K562 (cell line): ENCODE measurements around the gene GMNC. TPM values are rescaled to one million over a fixed set of nuclear protein-coding genes. Genes with fewer than 3 reads are reported as not detected.

ENCODE experiments used
- ATAC-seq: fragments of 200-7000 bp; cut with Tn5 transposase; 3 replicates; pipeline ENCODE4 v1.9.1; 2020; ENCODE audit warnings: moderate library complexity
- BruUV-seq: library from RNA; stranded (reverse); fragments of 400-500 nt; replicated peaks from 2 replicates; lab custom pipeline; 2021; lab: Mats Ljungman, UMichigan
- CTCF ChIA-PET: fragments of 300-600 bp; formaldehyde crosslinking; extraction: SDS; loops from one replicate; lab custom pipeline; 2021; ENCODE audit warnings: low intra/inter-chr PET ratio; lab: Yijun Ruan, JAX
- POLR2A ChIA-PET: fragments of 300-600, 350-650 bp; sonication (Branson Sonifier 250); formaldehyde crosslinking; extraction: SDS; loops from one replicate; lab custom pipeline; 2021; ENCODE audit warnings: antibody characterized with exemption, inconsistent platforms; lab: Yijun Ruan, JAX
- DNase-seq, 4 experiments: peaks; one replicate each; pipeline versions ENCODE4 v3.0.0 to v3.0.0-alpha.2; 2011 to 2018; ENCODE audit warnings: low spot score in 3 of 4, mixed read lengths in 3 of 4; ENCODE audit errors: extremely low read depth in 1 of 4
- FAIRE-seq: peaks from 2 replicates; lab custom pipeline; 2011; peaks lifted over from hg19 to GRCh38; lab: Jason Lieb, UNC
- H2AFZ ChIP-seq: 2 replicates; pipeline ENCODE4 v1.6.0; 2011; ENCODE audit warnings: low read depth, low read length, control low read depth, inconsistent platforms
- H3K27ac ChIP-seq: fragments of 200-600 bp; 3 replicates; pipeline ENCODE4 v1.8.0; 2011; ENCODE audit warnings: low read depth, mild to moderate bottlenecking, control low read depth, inconsistent platforms, low read length, moderate library complexity, mixed read lengths; ENCODE audit errors: extremely low read depth
- H3K27me3 ChIP-seq, 2 experiments: fragments of 300-600 bp in 1 of 2; 2 replicates in 1 of 2; 3 replicates in 1 of 2; pipeline versions ENCODE4 v1.6.0 to v1.8.0; 2011; ENCODE audit warnings: inconsistent platforms in 2 of 2, low read length in 2 of 2, mild to moderate bottlenecking in 1 of 2, mixed read lengths in 1 of 2, moderate library complexity in 1 of 2; ENCODE audit not compliant: control insufficient read depth in 2 of 2, insufficient read depth in 2 of 2
- H3K36me3 ChIP-seq: fragments of 300-600 bp; 3 replicates; pipeline ENCODE4 v1.8.0; 2011; ENCODE audit warnings: mild to moderate bottlenecking, low read length, inconsistent platforms; ENCODE audit not compliant: control insufficient read depth, insufficient read depth
- H3K4me1 ChIP-seq, 2 experiments: fragments of 200-600 bp in 1 of 2; replicated peaks in 1 of 2; 2 replicates in 1 of 2; 3 replicates in 1 of 2; pipeline versions ENCODE4 v1.5.1 to v1.8.0; 2011; ENCODE audit warnings: inconsistent platforms in 2 of 2, low read length in 2 of 2, mild to moderate bottlenecking in 1 of 2, mixed read lengths in 1 of 2, moderate library complexity in 1 of 2; ENCODE audit not compliant: control insufficient read depth in 2 of 2, insufficient read depth in 2 of 2
- H3K4me2 ChIP-seq: 2 replicates; pipeline ENCODE4 v1.6.1; 2011; ENCODE audit warnings: low read length, control low read depth, inconsistent platforms, mixed read lengths; ENCODE audit not compliant: insufficient read depth
- H3K4me3 ChIP-seq: fragments of 200-600 bp; sonication (generic), shearing (Covaris generic); 2 replicates; pipeline ENCODE4 v1.5.1; 2016; ENCODE audit warnings: control low read depth, inconsistent platforms
- H3K79me2 ChIP-seq: fragments of 200-600 bp; 3 replicates; pipeline ENCODE4 v1.8.0; 2011; ENCODE audit warnings: low read length, inconsistent platforms; ENCODE audit not compliant: control insufficient read depth, insufficient read depth
- H3K9ac ChIP-seq, 2 experiments: 2 replicates each; pipeline versions ENCODE4 v1.6.0 to v1.6.1; 2011; ENCODE audit warnings: low read depth in 2 of 2, low read length in 2 of 2, control low read depth in 1 of 2, inconsistent platforms in 1 of 2, mild to moderate bottlenecking in 1 of 2, mixed read lengths in 1 of 2; ENCODE audit not compliant: insufficient read depth in 1 of 2
- H3K9me1 ChIP-seq: one replicate; pipeline ENCODE4 v1.6.0; 2011; ENCODE audit warnings: inconsistent platforms, mild to moderate bottlenecking, low read length, moderate library complexity; ENCODE audit not compliant: control insufficient read depth, insufficient read depth
- H3K9me3 ChIP-seq: replicated peaks from 2 replicates; pipeline ENCODE4 v1.5.1; 2011; ENCODE audit warnings: low read depth, low read length, inconsistent platforms; ENCODE audit not compliant: control insufficient read depth, insufficient read depth
- H4K20me1 ChIP-seq: replicated peaks from 2 replicates; pipeline ENCODE4 v1.6.1; 2011; ENCODE audit warnings: low read length, inconsistent platforms, mixed read lengths; ENCODE audit not compliant: control insufficient read depth, insufficient read depth
- MAFG ChIP-seq: fragments of 450-650 bp; conservative IDR thresholded peaks from 2 replicates; pipeline ENCODE4 v1.6.1; 2016; ENCODE audit warnings: missing genetic modification characterization, missing compliant biosample characterization
- WGBS: fragments of 100-300 bp; shearing (Covaris generic); methylation state at CpG from one replicate; pipeline ENCODE4 v1.1.6; 2016; ENCODE audit warnings: low coverage, mixed read lengths; ENCODE audit not compliant: insufficient coverage; ENCODE audit errors: missing lambda C conversion rate; 5-methylcytosine and 5-hydroxymethylcytosine counted together
- in situ Hi-C: fragments of 300-500 bp; cut with MboI; formaldehyde crosslinking; loops from 4 replicates; pipeline ENCODE4 v1.15.0; 2018; ENCODE audit warnings: inconsistent platforms, mixed read lengths
- intact Hi-C: fragments of 100-400 bp; cut with micrococcal nuclease; formaldehyde crosslinking; loops from 2 replicates; pipeline ENCODE4 v1.14.2; 2022
- polyA plus RNA-seq, 8 experiments: library from polyadenylated mRNA; depleted of rRNA in 4 of 8; stranded (reverse) in 5 of 8; unstranded in 3 of 8; fragments of >200 nt; fragmentation: Nextera tagmentation in 2 of 8; fragmentation: Illumina TruSeq in 1 of 8; extraction: Ambion mirVana in 2 of 8; extraction: Trizol in 1 of 8; gene quantifications; 2 replicates each; pipeline versions ENCODE4 v1.2.1 to v1.2.3, GENCODE V29; 2011 to 2014; ENCODE audit warnings: inconsistent platforms in 1 of 8, missing spikeins in 1 of 8
- total RNA-seq, 7 experiments: library from RNA; depleted of rRNA in 6 of 7; stranded (reverse); fragments of >200 nt in 6 of 7; fragmentation: Illumina TruSeq in 2 of 7; extraction: Trizol in 2 of 7; gene quantifications; 2 replicates each; pipeline versions ENCODE4 v1.2.1 to v1.2.3, GENCODE V29; 2011 to 2021; ENCODE audit warnings: low replicate concordance in 1 of 7
- TF ChIP-seq, protein P1 (sequence below): fragments of 450-650 bp; IDR thresholded peaks from 2 replicates; pipeline ENCODE4 v1.6.1; 2016; ENCODE audit warnings: low read depth, mild to moderate bottlenecking, moderate library complexity
- TF ChIP-seq, protein P2 (sequence below), 2 experiments: fragments of 200-800 bp in 1 of 2; sonication (Bioruptor generic) in 1 of 2; sonication (generic) in 1 of 2; formaldehyde crosslinking in 1 of 2; IDR thresholded peaks in 1 of 2; conservative IDR thresholded peaks in 1 of 2; 2 replicates each; pipeline versions ENCODE4 v1.5.0 to v1.6.1; 2016 to 2020; ENCODE audit warnings: missing compliant biosample characterization in 1 of 2, missing genetic modification characterization in 1 of 2, missing genetic modification reagents in 1 of 2
- TF ChIP-seq, protein P3 (sequence below): sonication (generic); formaldehyde crosslinking; IDR thresholded peaks from 2 replicates; pipeline ENCODE4 v1.8.1; 2023; ENCODE audit warnings: mild to moderate bottlenecking, missing genetic modification reagents

GMNC gene
- total and polyA plus RNA-seq, 9 of the 15 experiments (the other 6 are each of a cell fraction or from before 2014, with no cell fraction given): not detected

DNA sequence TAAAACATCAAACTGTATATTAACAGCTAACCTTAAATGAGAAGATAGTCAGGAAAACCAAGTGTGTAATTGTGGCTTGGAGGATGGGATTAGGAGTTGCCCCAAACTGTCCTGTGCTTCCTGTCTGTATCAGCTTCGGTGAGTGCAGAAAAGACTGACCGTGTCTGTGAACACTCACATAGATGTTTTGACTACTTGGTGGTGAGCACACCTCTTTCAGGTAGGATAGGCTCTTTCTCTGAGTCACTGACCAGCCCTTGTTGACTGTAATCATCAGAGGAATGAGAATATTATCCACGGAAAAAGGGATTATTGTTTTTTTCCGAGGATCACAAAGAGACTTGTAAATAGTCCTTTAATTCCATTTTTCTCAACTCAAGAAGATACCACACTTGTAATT lies 51.5 kb downstream of the GMNC start:
- H3K36me3 ChIP-seq: no peaks in the 10 kb centered on the region
- ChIA-PET CTCF (no interaction called here), POLR2A (no interaction called here)
- H3K79me2 ChIP-seq: no peaks in the 10 kb centered on the region
- H3K9ac ChIP-seq: no peak overlapping the region
- no TSS peak for BruUV-seq
- H4K20me1 ChIP-seq: no peaks in the 10 kb centered on the region
- no peak overlapping the region for H3K27ac ChIP-seq
- no peaks in the 10 kb centered on the region for H3K4me1 ChIP-seq
- TF ChIP-seq, protein P1, sequence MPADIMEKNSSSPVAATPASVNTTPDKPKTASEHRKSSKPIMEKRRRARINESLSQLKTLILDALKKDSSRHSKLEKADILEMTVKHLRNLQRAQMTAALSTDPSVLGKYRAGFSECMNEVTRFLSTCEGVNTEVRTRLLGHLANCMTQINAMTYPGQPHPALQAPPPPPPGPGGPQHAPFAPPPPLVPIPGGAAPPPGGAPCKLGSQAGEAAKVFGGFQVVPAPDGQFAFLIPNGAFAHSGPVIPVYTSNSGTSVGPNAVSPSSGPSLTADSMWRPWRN: no peak
- no peak for TF ChIP-seq MAFG
- TF ChIP-seq, protein P2, sequence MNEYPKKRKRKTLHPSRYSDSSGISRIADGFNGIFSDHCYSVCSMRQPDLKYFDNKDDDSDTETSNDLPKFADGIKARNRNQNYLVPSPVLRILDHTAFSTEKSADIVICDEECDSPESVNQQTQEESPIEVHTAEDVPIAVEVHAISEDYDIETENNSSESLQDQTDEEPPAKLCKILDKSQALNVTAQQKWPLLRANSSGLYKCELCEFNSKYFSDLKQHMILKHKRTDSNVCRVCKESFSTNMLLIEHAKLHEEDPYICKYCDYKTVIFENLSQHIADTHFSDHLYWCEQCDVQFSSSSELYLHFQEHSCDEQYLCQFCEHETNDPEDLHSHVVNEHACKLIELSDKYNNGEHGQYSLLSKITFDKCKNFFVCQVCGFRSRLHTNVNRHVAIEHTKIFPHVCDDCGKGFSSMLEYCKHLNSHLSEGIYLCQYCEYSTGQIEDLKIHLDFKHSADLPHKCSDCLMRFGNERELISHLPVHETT (CRISPR knock-in tag; conservative IDR thresholded peaks at IDR 0.05 in 1 of 2, IDR thresholded peaks at IDR 0.05 in 1 of 2): no peak
- TF ChIP-seq, protein P3, sequence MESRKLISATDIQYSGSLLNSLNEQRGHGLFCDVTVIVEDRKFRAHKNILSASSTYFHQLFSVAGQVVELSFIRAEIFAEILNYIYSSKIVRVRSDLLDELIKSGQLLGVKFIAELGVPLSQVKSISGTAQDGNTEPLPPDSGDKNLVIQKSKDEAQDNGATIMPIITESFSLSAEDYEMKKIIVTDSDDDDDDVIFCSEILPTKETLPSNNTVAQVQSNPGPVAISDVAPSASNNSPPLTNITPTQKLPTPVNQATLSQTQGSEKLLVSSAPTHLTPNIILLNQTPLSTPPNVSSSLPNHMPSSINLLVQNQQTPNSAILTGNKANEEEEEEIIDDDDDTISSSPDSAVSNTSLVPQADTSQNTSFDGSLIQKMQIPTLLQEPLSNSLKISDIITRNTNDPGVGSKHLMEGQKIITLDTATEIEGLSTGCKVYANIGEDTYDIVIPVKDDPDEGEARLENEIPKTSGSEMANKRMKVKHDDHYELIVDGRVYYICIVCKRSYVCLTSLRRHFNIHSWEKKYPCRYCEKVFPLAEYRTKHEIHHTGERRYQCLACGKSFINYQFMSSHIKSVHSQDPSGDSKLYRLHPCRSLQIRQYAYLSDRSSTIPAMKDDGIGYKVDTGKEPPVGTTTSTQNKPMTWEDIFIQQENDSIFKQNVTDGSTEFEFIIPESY (CRISPR knock-in tag): no peak
- no peaks in the 10 kb centered on the region for H3K27me3 ChIP-seq
- H3K9me3 ChIP-seq: no peaks in the 10 kb centered on the region
- ATAC-seq (no peak), FAIRE-seq (no peak), DNase-seq (no peak)
- intact Hi-C loops (loop anchor here (5.0 kb wide), 1 partner anchor 1631 kb away; no protein-coding TSS in a partner anchor), in situ Hi-C loops (no loop called here)
- H2AFZ ChIP-seq: no peak overlapping the region
- H3K9me1 ChIP-seq: no peaks in the 10 kb centered on the region
- 3% methylated on average over 4 of the region's 4 CpGs for WGBS
- no peak overlapping the region for H3K4me2 ChIP-seq
- H3K4me3 ChIP-seq: no peak overlapping the region
